ENCODE data around the gene SURF2. TPM values are rescaled to one million over a fixed set of nuclear protein-coding genes. Genes with fewer than 3 reads are reported as not detected.

Gene SURF2
- total RNA-seq, 1 experiment from 2014 or later, result 27.8 TPM

DNA sequence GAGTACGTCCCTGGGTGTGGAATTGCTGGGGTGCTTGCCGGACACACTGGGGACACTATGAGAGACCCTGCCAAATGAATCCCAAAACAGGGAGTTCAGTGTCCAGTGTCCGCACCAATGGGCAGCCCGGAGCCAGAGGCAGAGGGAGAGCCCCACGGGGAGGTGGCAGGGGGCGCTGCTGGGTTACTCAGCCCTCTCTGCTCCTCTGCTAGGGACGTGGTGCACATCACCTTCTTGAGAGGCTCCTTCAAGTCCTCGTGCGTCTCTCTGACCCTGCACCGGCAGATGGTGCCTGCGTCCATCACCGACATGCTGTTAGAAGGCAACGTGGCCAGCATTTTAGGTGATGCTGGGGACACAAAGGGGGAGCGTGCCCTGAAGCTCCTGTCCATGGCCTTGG is 40.6 kb downstream of the SURF2 start:
- POLR2A ChIA-PET, result no interaction called here
- peak; percentile 82 for ATAC-seq
- RAD21 ChIA-PET (ENCODE audit: low non-redundant PET in 1 of 2, low total read pairs in 2 of 2, uncharacterized antibody in 2 of 2, unreplicated experiment in 2 of 2), result no interaction called here
- no peak for DNase-seq (ENCODE audit: low read depth, low spot score)
- Histone ChIP-seq H3K79me2 (ENCODE audit: insufficient read depth, low read length) (no peaks in the 10 kb centered on the region), H3K27me3 (ENCODE audit: insufficient read depth, low read length) (0 out of 2 replicates have a peak, but pooled peaks cover 2% of the 10 kb centered on the region), H3K9me3 (ENCODE audit: control insufficient read depth in 1 of 2, insufficient read depth in 1 of 2, low read depth in 1 of 2, low read length in 2 of 2) (no peaks in the 10 kb centered on the region), H3K4me2 (ENCODE audit: low read length) (no peak overlapping the region), H3K27ac (ENCODE audit: low read depth, low read length) (no peak overlapping the region), H3K4me3 (replicated peaks in 1 of 2; ENCODE audit: low read depth in 1 of 2, low read length in 2 of 2) (no peak overlapping the region), H2AFZ (ENCODE audit: low read depth, low read length, poor library complexity, severe bottlenecking) (no peak overlapping the region), H3K9me2 (ENCODE audit: insufficient read depth) (no peaks in the 10 kb centered on the region), H3K4me1 (ENCODE audit: control insufficient read depth in 1 of 2, insufficient read depth in 2 of 2, low read length in 2 of 2) (no peaks in the 10 kb centered on the region), H4K20me1 (ENCODE audit: insufficient read depth) (no peaks in the 10 kb centered on the region), H3K9ac (ENCODE audit: low read length) (no peak overlapping the region), H3K36me3 (ENCODE audit: control insufficient read depth in 1 of 2, insufficient read depth in 2 of 2, low read length in 2 of 2) (no peaks in the 10 kb centered on the region)
- TF ChIP-seq SIN3A (IDR thresholded peaks at IDR 0.05; ENCODE audit: low read depth) (no peak), RAD21 (IDR thresholded peaks at IDR 0.05; ENCODE audit: low read depth) (peak; percentile 44; the same call in 1 of the 2 replicates)
- TF ChIP-seq, protein P1, sequence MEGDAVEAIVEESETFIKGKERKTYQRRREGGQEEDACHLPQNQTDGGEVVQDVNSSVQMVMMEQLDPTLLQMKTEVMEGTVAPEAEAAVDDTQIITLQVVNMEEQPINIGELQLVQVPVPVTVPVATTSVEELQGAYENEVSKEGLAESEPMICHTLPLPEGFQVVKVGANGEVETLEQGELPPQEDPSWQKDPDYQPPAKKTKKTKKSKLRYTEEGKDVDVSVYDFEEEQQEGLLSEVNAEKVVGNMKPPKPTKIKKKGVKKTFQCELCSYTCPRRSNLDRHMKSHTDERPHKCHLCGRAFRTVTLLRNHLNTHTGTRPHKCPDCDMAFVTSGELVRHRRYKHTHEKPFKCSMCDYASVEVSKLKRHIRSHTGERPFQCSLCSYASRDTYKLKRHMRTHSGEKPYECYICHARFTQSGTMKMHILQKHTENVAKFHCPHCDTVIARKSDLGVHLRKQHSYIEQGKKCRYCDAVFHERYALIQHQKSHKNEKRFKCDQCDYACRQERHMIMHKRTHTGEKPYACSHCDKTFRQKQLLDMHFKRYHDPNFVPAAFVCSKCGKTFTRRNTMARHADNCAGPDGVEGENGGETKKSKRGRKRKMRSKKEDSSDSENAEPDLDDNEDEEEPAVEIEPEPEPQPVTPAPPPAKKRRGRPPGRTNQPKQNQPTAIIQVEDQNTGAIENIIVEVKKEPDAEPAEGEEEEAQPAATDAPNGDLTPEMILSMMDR (IDR thresholded peaks at IDR 0.05 in 2 of 3, conservative IDR thresholded peaks at IDR 0.05 in 1 of 3; ENCODE audit: borderline replicate concordance in 1 of 3, insufficient read depth in 1 of 3, low read depth in 2 of 3, low read length in 2 of 3), result peak; percentile 40 to 61 (median 48); a peak in 4 of 6 replicates
- intact Hi-C loops (cut with micrococcal nuclease), result no loop called here
- BruUV-seq (replicated peaks), result no TSS peak
- CTCF ChIA-PET, result interaction anchor here (1.4 kb wide), 1 partner anchor 82 kb away, joined by 3 read pairs; the partner anchor contains the start of gene SLC2A6

DNA sequence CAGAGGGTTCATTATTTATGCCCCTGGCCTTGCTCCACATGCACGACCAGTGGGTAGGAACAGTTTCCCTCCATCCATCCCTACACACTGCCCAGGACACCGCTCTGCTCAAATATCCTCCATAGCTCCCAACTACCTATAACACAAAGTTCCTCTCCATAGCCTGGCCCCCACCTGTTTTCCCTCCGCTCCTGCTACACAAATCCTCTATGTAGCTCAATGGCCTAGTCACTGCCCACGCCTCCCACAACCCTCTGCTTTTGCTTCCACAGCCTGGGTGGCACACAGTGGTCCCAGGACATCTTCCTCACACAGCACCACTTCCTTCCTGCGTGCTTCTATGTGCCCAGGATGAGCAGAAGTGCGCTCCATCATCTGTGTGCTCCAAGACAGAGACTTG is 41.0 kb downstream of the SURF2 start:
- Histone ChIP-seq H3K4me1 (ENCODE audit: control insufficient read depth in 1 of 2, insufficient read depth in 2 of 2, low read length in 2 of 2) (no peaks in the 10 kb centered on the region), H3K79me2 (ENCODE audit: insufficient read depth, low read length) (no peaks in the 10 kb centered on the region), H3K36me3 (ENCODE audit: control insufficient read depth in 1 of 2, insufficient read depth in 2 of 2, low read length in 2 of 2) (no peaks in the 10 kb centered on the region), H3K27me3 (ENCODE audit: insufficient read depth, low read length) (0 out of 2 replicates have a peak, but pooled peaks cover 2% of the 10 kb centered on the region), H3K9ac (ENCODE audit: low read length) (no peak overlapping the region), H3K9me2 (ENCODE audit: insufficient read depth) (no peaks in the 10 kb centered on the region), H3K27ac (ENCODE audit: low read depth, low read length) (no peak overlapping the region), H4K20me1 (ENCODE audit: insufficient read depth) (no peaks in the 10 kb centered on the region), H3K4me3 (replicated peaks in 1 of 2; ENCODE audit: low read depth in 1 of 2, low read length in 2 of 2) (no peak overlapping the region), H2AFZ (ENCODE audit: low read depth, low read length, poor library complexity, severe bottlenecking) (no peak overlapping the region), H3K9me3 (ENCODE audit: control insufficient read depth in 1 of 2, insufficient read depth in 1 of 2, low read depth in 1 of 2, low read length in 2 of 2) (no peaks in the 10 kb centered on the region), H3K4me2 (ENCODE audit: low read length) (no peak overlapping the region)
- POLR2A ChIA-PET, result no interaction called here
- intact Hi-C loops (cut with micrococcal nuclease), result no loop called here
- CTCF ChIA-PET, result interaction anchor here (1.4 kb wide), 1 partner anchor 81 kb away, joined by 3 read pairs; the partner anchor contains the start of gene SLC2A6
- no TSS peak for BruUV-seq (replicated peaks)
- DNase-seq (ENCODE audit: low read depth, low spot score), result no peak
- ATAC-seq, result no peak; the same call in 1 of the 2 replicates
- RAD21 ChIA-PET (ENCODE audit: low non-redundant PET in 1 of 2, low total read pairs in 2 of 2, uncharacterized antibody in 2 of 2, unreplicated experiment in 2 of 2), result no interaction called here
- TF ChIP-seq ZNF274 (IDR thresholded peaks at IDR 0.05; ENCODE audit: low read depth, low read length), result no peak
- TF ChIP-seq, protein P2, sequence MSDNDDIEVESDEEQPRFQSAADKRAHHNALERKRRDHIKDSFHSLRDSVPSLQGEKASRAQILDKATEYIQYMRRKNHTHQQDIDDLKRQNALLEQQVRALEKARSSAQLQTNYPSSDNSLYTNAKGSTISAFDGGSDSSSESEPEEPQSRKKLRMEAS (IDR thresholded peaks at IDR 0.05), result no peak
- no peak for TF ChIP-seq POLR2A (IDR thresholded peaks at IDR 0.05; ENCODE audit: borderline replicate concordance, extremely low read depth, insufficient read depth, insufficient read length)
- no peak for TF ChIP-seq SIN3A (IDR thresholded peaks at IDR 0.05; ENCODE audit: low read depth)
- no peak for TF ChIP-seq CEBPB (IDR thresholded peaks at IDR 0.05; ENCODE audit: low read depth)
- TF ChIP-seq EZH2phosphoT487 (IDR thresholded peaks at IDR 0.05; ENCODE audit: borderline replicate concordance), result no peak
- no peak for TF ChIP-seq CBX3 (IDR thresholded peaks at IDR 0.05; ENCODE audit: low read depth)
- no peak for TF ChIP-seq EZH2 (IDR thresholded peaks at IDR 0.05)
- no peak for TF ChIP-seq EGR1 (IDR thresholded peaks at IDR 0.05; ENCODE audit: low read depth)
- no peak for TF ChIP-seq ELF1 (IDR thresholded peaks at IDR 0.05; ENCODE audit: borderline replicate concordance, low read depth)
- TF ChIP-seq, protein P3, sequence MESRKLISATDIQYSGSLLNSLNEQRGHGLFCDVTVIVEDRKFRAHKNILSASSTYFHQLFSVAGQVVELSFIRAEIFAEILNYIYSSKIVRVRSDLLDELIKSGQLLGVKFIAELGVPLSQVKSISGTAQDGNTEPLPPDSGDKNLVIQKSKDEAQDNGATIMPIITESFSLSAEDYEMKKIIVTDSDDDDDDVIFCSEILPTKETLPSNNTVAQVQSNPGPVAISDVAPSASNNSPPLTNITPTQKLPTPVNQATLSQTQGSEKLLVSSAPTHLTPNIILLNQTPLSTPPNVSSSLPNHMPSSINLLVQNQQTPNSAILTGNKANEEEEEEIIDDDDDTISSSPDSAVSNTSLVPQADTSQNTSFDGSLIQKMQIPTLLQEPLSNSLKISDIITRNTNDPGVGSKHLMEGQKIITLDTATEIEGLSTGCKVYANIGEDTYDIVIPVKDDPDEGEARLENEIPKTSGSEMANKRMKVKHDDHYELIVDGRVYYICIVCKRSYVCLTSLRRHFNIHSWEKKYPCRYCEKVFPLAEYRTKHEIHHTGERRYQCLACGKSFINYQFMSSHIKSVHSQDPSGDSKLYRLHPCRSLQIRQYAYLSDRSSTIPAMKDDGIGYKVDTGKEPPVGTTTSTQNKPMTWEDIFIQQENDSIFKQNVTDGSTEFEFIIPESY (IDR thresholded peaks at IDR 0.05; ENCODE audit: extremely low read depth, insufficient replicate concordance, low read length), result no peak
